HG03571 (cell line): ENCODE data around the gene DTD1.
"Not testable (repeated sequence)": the region's sequence is repeated elsewhere in the genome, so short reads cannot be mapped to it uniquely, and the experiment has no call there.

Source experiments
- ATAC-seq: cut with Tn5 transposase; IDR thresholded peaks from one replicate; pipeline ENCODE4 v1.9.1; 2021; ENCODE audit not compliant: unreplicated experiment

DTD1 gene

DNA sequence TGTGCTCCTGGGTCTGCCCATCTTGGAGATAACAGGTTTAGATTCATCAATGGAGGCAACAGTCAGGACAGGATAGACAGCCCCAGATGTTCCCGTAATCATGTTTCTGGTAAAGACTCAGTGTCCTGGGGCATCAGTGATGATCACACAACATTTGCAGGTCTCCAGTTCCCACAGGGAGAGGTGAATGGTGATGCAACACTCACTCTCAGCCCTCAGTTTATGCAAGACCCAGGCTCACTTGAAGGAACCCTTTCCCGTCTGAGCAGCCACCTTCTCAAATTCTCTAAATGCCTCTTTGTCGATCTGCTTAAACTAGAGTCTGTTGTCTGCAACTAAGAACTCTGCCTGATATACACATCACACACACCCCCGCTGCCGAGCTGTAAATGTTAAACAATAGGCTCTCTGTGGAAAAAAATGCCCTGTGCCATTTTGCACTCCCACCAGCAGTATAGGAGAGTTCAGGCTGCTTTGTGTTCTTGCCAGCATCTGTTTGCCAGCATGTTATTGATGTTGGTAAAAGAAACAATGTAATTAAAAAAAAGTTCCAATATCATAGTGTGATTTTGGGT is 195.6 kb downstream of the DTD1 start:
- no peak for ATAC-seq

DNA sequence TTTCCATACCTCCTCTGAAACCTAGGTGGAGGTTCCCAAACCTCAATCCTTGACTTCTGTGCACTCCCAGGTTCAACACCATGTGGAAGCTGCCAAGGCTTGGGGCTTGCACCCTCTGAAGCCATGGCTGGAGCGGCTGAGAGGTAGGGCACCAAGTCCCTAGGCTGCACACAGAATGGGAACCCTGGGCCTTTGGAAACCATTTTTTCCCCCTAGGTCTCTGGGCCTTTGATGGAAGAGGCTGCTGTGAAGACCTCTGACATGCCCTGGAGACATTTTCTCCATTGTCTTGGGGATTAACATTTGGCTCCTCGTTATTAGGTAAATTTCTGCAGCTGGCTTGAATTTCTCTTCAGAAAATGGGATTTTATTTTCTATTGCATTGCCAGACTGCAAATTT is 199.2 kb downstream of the DTD1 start:
- ATAC-seq: not testable (repeated sequence)

DNA sequence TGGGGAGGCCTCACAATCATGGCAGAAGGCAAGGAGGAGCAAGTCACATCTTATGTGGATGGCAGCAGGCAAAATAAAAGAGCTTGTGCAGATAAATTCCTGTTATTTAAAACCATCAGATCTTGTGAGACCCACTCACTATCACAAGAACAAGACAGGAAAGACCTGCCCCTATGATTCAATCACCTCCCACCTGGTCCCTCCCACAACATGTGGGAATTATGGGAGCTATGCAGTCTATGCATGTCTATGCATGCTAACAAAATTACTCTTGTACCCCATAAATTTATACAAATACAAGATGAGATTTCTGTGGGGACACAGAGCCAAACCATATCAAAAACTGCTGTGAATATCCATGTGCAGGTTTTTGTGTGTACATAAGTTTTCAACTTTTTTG is 200.2 kb downstream of the DTD1 start:
- ATAC-seq: no peak

DNA sequence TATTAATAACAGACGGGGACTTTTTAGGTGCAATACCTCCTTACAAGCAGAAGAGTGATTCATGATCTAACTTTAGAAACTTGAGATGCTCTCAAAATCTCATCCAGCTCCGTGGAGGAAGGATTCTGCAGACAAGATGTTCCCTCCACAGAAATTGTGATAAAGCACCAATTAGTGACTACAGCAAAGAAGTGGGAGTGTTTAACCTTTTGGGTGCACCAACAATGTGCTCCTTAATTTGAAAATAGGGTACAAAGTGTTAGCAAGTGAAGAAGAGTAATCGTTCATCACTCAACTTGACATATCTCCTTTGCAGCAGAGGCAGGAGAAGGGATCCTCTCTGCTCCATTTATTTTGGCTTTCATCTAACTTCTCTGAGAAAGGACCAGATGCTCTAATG is 202.9 kb downstream of the DTD1 start:
- ATAC-seq: no peak

DNA sequence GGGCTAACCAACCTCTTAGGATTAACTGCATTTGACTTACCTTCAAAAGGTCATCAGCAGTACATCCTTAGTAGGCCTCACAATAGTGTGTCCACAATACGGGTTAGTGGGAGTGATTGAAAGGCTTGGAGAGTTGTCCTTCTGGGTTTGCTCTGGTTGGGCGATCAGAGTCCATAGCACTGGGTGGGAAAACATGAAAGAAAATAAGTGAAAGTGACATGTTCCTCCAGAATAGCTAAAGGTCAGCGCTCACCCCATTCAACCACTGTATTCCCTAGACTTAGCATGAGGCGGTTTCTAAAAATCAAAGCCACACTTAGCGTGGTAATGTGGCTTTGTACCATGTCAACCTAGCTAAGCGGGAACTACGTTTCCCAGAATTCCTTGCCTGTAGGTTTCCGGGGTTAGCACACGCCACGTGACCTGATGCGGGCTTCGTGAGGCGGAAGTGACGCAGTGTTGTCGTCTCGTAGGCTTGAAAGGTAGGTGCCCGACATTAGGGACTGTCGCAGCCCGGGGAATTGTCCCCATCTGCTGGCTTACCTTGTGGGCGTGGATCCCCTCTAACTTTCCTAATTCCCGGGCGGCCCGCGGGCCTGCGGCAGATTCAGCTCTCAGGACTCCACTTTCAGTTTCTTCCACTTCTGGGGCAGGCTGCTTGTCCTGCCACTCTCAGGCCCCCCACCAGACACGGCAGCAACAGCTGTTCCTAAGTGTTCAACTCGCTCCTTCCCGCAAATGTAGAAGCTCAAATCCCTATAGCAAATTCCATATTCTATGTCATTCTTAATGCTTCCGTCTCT is 206.0 kb downstream of the DTD1 start:
- peak; percentile 98 for ATAC-seq

DNA sequence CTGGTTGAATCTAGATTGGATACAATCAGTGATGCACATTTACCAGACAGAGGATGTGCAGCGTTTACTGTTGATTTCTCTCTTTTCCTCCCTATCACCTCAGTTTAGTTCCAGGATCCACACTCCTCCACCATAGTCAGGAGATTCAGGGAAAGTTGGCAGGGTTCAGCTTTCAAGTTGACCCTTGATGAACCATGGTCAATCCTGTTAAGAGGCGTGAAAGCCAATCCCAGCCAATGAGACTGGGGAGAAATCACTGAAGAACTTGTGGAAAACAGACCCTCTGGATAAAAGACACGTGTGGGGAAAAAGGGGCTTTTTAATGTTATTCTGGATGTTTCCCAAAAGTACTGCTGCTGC is 206.6 kb downstream of the DTD1 start:
- peak; percentile 1 for ATAC-seq

DNA sequence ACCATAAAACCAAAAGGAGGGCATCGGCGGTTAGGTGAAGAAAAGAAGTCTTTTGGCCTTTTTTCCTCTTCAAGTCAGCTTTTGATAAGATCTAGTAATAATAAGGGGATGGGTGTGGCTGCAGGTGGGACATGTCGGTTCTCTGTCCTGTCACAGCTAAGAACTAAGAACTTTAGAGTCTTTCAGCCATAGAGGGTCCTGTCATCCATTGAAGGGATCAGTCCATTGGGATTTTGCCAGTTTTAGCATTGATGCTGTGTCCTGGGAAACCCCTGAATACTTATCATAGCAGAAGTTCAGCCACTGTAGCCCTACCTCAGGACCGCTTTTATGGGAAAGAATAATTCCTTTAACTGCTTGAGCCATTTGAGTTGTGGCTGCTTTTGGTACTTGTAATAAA is 207.5 kb downstream of the DTD1 start:
- no peak for ATAC-seq

DNA sequence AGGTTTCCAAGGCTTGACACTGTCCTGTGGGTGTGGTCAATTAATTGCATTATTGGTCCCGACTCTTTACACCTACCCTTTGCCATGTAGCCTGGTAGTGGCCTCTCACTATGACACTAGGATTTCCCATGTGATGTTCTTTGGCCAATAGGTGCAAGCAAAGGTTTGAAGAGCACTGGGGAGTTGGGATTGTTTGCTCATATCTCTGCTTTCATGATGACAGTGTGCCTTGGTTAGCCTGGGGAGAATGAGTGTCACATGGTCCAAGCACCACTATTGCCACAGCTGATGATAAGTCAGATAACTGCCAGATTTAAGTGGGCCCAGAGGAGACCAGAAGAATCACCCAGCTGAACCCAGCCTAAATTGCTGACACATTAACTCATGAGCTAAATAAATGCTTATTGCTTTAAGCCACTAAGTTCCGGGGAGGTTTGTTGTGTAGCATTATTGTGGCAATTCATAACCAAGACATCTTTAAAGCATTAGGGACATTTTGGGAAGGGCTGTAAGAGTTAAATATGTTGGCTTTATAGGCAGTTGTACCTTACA is 208.5 kb downstream of the DTD1 start:
- no peak for ATAC-seq

DNA sequence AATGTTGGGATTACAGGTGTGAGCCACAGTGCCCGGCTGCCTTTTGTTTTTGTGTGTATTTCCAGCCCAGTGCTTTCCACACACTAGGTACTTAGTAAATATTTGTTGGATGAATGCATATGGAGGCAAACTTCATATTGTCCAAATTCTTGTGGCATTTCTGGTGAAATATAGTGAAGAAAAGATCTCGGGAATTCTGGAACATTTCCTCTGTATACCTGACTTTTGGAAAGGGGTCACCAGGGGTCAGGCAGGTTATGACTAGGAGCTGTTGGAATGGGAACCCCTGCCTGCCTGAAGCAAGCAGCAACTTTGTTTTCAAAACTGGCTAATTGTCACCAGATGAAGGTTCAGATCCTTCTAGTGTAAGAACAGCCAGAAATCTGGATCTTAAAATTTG is 213.7 kb downstream of the DTD1 start:
- ATAC-seq: no peak

DNA sequence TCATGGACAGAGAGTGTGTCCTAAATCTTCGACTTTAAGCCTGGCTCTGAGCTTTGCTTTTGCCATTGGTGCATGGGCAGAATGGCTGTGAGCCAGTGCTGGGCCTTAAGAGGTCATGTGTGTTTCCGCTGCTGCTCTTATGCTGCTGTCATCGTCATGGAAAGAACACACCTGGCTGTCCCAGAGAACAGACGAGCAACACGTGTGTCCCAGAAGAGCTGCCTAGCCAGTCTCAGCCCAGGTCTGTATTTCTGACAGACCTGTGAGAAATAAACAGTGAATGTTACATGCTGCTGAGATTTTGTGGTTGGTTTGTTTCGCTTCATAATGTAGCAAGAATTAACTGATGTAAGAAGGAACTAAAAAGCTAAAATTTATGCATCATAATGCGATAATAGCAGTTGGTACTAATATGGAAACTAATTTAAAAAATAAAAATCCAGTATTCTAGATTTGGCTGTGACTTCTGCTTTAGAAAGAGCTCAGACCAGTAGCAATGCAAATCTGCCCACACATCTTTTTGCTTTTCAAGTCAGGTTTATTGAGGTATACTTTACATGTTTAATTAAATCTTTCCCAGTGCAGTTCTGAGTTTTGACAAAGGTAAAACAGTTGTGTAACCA is 214.3 kb downstream of the DTD1 start:
- no peak for ATAC-seq

DNA sequence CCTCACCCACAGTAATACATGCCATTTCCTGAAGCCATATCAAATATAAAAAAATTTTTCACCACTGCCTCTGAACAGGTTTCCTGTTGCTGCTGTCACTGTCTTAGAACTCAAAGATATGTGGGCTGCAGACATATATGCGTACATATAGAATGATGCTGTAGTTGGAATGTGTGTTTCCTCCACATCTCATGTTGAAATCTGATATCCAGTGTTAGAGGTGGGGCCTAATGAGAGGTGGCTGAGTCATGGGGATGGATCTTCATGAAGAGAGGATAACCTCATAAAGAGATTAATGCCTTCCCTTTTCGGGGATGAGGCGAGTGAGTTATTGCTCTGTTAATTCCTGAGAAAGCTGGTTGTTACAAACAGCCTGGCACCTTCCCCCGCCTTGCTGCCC is 218.0 kb downstream of the DTD1 start:
- no peak for ATAC-seq

DNA sequence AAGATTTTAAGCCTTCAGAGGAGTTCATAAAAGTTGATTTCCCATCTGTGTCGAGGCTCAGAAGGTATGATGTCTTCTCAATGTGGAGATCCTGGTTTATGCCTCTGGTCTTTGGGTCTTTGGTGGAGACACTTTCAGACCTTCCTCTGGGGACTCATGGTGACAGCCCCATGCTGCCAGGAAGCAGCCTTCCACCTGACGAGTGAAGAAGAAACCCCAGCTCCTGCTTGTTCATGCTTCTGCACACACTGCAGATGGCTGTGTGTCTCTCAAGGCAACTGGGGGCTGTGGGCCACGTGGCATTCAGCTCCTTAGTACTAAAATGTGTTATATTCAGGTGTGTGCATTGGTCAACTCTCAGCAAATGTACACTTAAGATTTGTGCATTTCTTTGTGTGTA is 220.9 kb downstream of the DTD1 start:
- ATAC-seq: no peak

DNA sequence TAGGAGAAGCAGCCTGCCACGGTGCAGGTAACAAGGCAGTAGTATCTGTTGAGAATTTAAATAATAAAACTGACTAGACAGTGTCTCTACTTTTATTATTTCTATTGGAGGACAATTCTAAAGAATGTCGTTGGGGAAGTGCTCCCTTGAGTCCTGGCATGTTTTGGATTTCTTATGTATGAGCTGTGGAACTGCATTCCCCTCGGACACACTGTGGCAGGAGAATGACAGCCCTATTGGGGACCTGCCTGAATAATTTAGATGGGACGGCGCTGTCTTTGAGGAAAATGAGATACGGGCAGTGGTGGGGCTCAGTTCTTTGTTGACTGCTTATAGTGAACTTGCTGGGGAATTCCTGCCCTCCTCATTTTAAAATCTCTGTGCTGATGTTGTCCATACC is 223.3 kb downstream of the DTD1 start:
- ATAC-seq: no peak

DNA sequence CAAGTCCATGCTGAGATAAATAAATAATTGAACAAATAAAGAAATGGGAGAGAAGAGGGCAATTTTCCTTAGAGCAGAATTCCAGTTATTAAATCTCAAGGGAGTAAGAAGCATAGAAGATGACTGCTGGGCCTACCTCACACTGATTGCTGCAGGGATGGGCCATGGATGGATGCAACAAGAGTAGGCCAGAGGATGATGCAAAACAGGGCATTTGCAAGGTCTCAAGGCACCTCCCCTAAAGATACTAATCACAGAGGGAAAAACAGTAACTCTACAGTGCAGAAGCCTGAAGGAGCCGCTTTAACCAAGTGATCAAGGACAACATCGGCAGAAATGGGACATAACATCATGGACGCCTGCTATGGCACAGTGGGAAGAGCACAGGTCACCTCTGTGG is 224.1 kb downstream of the DTD1 start:
- ATAC-seq: no peak

DNA sequence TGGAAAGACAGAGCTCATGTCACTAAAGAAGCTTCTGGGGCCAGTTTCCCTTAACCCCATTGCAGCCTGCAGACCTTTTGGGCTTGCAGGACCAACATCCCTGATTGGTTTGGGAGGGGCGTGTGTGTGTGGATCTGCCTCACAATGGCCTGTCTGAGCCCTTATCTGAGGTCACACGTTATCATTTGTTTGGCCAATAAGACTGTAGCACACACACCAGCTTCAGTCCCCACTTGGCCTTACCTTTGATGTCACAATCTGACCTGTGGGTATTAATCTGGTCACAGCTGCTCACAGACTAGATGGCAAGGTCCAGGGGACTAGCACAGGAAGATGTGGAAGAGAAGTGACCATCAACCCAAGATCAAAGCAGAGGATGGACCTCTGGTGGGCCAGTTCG is 225.6 kb downstream of the DTD1 start, which contains the start of gene SCP2D1:
SCP2D1 (plus strand) TSS at position 301 of the 400 bp plus-strand sequence; CDS start at position 334, 33 bp downstream.
- ATAC-seq: no peak

DNA sequence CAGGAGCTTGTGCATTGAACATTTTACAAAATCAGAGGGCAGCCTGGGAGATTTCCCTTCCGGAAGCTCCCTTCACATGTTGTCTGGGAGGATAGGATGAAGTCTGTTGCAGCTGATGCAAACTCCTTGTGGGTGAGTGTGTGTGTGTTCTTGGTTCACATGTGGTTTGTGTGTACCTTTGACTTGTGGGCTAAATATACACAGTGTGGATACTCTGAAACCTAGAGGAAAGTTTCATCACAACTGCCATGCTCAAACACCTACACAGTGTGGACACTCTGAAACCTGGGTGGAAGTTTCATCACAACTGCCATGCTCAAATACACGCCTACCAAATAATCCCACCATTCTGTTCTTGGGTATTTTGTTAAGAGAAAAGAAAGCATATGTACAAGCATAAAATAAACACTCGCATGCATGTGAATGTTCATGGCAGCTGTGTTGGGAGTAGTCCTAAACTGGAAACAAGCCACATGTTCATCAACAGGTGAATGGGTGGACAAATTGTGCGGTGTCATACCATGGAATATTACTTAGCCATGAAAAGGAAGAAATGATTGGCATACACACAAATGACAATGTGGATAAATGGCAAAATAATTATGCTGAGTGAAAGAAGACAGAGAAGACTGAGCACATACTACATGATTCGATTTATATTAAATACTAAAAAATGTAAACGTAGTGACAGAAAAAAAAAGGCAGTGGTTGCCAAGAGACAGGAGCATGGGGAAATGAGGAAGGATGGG is 227.5 kb downstream of the DTD1 start:
- no peak for ATAC-seq
